GM12801 (cell line): ENCODE measurements around the gene EIF2AK2.

ENCODE experiments used
- CTCF ChIP-seq: IDR thresholded peaks from one replicate; pipeline ENCODE4 v1.5.1; 2011; ENCODE audit warnings: control low read depth; ENCODE audit not compliant: insufficient read length; ENCODE audit errors: extremely low read depth

Gene EIF2AK2

DNA sequence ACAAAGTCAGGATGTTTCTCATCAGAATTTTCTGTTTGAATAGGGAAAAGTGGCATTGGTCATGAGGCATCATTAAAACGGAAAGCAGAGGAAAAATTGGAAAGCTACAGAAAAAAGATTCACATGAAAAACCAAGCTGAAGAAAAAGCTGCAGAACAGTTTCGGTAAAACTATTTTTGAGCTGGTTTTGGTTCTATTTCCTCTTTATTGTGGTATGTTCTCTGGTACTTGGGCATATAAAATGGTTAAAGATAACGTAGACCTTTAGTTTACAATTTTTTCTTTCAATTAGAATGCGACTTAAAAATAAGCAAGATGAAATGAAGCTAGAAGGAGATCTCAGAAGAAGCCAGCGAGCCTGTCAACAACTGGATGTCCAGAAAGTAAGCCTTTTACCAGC, 64.9 kb downstream of the EIF2AK2 start:
- TF ChIP-seq CTCF: no peak

- no peak for TF ChIP-seq CTCF
Measured at GRCh38 chr2:37090019-37090477, 66.7 kb downstream of the EIF2AK2 start.

DNA sequence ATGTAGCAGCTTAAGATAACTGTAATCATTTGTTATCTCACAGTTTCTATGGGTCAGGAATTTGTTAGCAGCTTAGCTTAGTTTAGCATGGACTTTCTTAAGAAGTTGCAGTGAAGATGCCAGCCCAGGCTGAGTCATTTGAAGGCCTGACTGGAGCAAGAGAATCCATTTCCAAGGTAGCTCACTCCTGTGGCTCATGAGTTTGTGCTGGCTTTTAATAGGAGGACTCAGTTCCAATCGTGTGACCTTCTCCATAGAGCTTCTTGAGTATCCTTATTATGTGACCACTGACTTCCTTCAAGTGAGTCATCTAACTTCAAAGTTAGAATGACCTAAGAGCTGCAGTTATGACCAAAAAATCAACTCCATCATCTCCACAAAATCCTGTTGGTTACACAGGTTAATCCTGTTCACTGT, 71.0 kb downstream of the EIF2AK2 start:
- TF ChIP-seq CTCF: no peak

GRCh38 chr2:37084797-37085196, 72.0 kb downstream of the EIF2AK2 start:
- no peak for TF ChIP-seq CTCF

GRCh38 chr2:37083873-37084794, 72.6 kb downstream of the EIF2AK2 start, which contains the start of the genes GPATCH11 and HEATR5B:
Gene GPATCH11, plus strand, starts transcription at chr2:37084518. Its CDS starts 3,864 bp downstream, at chr2:37088382.
Gene HEATR5B, minus strand, starts transcription at chr2:37084372. Its CDS starts 958 bp downstream, at chr2:37083414.
- TF ChIP-seq CTCF: no peak

GRCh38 chr2:37080689-37081088, 76.1 kb downstream of the EIF2AK2 start:
- no peak for TF ChIP-seq CTCF

GRCh38 chr2:37080266-37080665, 76.5 kb downstream of the EIF2AK2 start:
- no peak for TF ChIP-seq CTCF
